Stimulated activated CD8-positive, alpha-beta memory T cell treated with anti-CD3 and anti-CD28 coated beads, Interleukin-4, amount 100 ng/mL, for 1 hour (primary cell): ENCODE results near the gene KRTAP4-1.
"Not testable (repeated sequence)": the region's sequence is repeated elsewhere in the genome, so short reads cannot be mapped to it uniquely, and the experiment has no call there.

ENCODE experiments used
- DNase-seq, 2 donors: peaks; one replicate each; pipeline ENCODE4 v3.0.0-alpha.2; 2020; ENCODE audit warnings: low read depth in 2 of 2, low spot score in 1 of 2

Gene KRTAP4-1

DNA sequence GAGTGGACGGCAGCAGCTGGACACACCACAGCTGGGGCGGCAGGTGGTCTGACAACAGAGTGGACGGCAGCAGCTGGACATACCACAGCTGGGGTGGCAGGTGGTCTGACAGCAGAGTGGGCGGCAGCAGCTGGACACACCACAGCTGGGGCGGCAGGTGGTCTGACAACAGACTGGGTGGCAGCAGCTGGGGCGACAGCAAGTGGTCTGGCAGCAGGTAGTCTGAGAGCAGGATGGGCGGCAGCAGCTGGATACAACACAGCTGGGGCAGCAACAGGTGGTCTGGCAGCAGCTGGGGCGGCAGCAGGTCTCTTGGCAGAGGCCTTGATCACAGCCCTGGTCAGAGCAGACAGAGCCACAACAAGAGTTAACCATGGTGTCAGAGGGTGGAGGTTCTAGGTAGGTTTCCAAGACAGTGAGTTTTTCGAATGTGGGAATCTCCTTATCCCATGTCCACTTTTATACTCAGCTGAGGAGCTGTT lies at the start of gene KRTAP4-1:
KRTAP4-1 (minus strand) TSS at position 432 of the 482 bp plus-strand sequence; CDS start at position 375, 57 bp downstream.
- no peak for DNase-seq

- not testable (repeated sequence) for DNase-seq
Observed at GRCh38 chr17:41232399-41233105, 47.8 kb upstream of the KRTAP4-1 start, which contains the start of gene KRTAP9-3. Gene KRTAP9-3, plus strand, starts transcription at chr17:41232449. Its CDS starts 53 bp downstream, at chr17:41232502.

DNA sequence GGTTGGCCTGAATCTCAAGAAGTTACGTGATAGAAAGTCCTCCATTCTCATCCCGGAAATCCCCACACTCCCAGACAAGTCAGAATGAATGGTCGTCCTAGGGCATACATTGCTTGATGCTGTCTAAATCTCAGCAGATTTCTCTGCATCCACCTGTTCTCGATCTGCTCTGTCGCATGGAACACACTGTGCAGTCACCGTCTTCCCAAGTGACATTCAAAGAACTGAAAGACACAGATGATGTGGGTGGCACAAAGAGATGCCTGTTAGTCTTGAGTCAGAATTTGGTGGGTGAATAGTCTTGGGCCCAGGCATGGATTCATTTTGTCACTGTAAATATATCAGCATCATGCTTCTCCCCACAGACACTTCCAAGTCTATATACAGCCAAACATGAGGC lies 47.0 kb upstream of the KRTAP4-1 start:
- DNase-seq = no peak

- DNase-seq = no peak
Observed at GRCh38 chr17:41230094-41230493, 45.4 kb upstream of the KRTAP4-1 start.

- not testable (repeated sequence) for DNase-seq
Observed at GRCh38 chr17:41226598-41227095, 41.9 kb upstream of the KRTAP4-1 start, which contains the start of gene KRTAP9-2. Gene KRTAP9-2, plus strand, starts transcription at chr17:41226648. Its CDS starts 7 bp downstream, at chr17:41226655.

GRCh38 chr17:41226051-41226450 lies 41.3 kb upstream of the KRTAP4-1 start:
- no peak for DNase-seq

DNA sequence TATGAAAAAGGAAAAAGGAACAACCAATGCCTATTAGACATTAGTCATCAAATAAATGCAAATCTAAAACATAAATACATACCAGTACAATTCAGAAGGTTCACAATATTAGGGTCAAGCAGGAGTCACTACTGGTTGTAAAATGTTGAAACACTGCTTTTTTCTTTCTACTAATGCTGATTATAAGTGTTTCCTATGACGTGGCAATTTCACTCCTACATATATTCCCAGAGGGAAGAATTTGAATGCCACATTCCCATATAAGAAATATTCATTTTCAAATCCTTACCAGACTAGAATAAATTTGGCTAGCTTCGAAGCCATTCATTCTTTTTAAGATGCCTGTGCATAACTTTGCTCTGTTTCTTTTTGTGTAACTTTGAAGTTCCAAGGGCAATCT lies 39.1 kb upstream of the KRTAP4-1 start:
- DNase-seq = no peak

- no peak for DNase-seq
Observed at GRCh38 chr17:41215681-41216080, 31.0 kb upstream of the KRTAP4-1 start.

- DNase-seq = no peak
Observed at GRCh38 chr17:41212524-41213169, 27.9 kb upstream of the KRTAP4-1 start.

- DNase-seq = no peak
Observed at GRCh38 chr17:41211845-41212466, 27.2 kb upstream of the KRTAP4-1 start.

- DNase-seq = no peak
Observed at GRCh38 chr17:41199421-41200078, 14.8 kb upstream of the KRTAP4-1 start.

GRCh38 chr17:41196068-41196467 lies 11.4 kb upstream of the KRTAP4-1 start:
- no peak for DNase-seq

DNA sequence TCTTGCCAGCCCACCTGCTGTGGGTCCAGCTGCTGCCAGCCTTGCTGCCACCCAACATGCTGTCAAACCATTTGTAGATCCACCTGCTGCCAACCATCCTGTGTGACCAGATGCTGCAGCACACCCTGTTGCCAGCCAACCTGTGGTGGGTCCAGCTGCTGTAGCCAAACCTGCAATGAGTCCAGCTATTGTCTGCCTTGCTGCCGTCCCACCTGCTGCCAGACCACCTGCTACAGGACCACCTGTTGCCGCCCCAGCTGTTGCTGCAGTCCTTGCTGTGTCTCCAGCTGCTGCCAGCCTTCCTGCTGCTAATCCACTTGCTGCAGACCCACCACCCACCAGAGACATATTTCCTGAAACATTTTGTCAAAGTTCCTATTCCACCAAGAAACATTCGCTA lies 5.6 kb upstream of the KRTAP4-1 start:
- no peak for DNase-seq

DNA sequence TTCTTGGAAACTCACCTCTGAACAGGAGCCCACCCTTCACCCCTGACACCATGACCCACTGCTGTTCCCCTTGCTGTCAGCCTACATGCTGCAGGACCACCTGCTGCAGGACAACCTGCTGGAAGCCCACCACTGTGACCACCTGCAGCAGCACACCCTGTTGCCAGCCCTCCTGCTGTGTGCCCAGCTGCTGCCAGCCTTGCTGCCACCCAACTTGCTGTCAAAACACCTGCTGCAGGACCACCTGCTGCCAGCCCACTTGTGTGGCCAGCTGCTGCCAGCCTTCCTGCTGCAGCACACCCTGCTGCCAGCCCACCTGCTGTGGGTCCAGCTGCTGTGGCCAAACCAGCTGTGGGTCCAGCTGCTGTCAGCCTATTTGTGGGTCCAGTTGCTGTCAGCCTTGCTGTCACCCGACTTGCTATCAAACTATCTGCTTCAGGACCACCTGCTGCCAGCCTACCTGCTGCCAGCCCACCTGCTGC lies 5.2 kb upstream of the KRTAP4-1 start, which contains the start of gene KRTAP9-1:
KRTAP9-1 (plus strand) TSS at position 51 of the 482 bp plus-strand sequence; CDS start at position 51, 0 bp downstream.
- not testable (repeated sequence) for DNase-seq

DNA sequence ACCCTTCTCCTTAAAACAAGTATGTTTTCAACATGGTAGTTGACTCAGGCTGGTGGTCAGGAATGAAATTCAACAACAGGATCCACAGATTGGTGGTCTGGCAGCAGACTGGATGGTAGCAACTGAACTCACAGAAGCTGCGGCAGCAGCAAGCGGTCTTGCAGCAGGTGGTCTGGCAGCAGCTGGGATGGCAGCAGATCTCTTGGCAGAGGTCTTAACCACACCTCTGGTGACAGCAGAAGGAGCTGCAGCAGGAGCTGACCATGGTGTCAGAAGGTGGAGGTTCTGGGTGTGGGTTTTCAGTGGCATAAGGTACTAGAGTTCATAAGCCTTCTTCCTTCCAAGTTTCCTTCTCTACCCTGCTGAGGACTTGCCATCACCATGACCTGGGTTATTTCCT lies 2.2 kb upstream of the KRTAP4-1 start:
- no peak for DNase-seq

DNA sequence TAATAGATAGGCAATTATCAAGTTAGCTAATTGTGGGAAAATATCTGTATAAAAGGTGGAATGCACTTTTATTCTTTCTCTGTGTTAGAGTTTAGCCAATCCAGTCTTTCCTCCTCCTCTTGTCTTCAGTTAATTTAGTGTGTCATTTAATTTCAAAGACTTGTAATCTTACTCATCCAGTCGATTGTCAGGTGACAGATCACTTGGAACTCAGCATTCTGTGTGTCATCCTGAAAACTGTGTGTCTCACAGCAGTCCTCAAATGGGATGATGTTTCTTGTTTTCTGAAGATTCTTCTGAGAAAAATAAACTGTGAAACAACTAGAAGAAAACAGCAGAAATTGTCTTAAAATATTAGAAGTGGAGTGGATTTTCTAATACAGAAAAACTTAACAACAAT lies 290 bp upstream of the KRTAP4-1 start:
- no peak for DNase-seq

- DNase-seq = no peak
Observed at GRCh38 chr17:41178843-41179616, 5.7 kb downstream of the KRTAP4-1 start.

- no peak for DNase-seq
Observed at GRCh38 chr17:41178341-41178740, 6.4 kb downstream of the KRTAP4-1 start.

DNA sequence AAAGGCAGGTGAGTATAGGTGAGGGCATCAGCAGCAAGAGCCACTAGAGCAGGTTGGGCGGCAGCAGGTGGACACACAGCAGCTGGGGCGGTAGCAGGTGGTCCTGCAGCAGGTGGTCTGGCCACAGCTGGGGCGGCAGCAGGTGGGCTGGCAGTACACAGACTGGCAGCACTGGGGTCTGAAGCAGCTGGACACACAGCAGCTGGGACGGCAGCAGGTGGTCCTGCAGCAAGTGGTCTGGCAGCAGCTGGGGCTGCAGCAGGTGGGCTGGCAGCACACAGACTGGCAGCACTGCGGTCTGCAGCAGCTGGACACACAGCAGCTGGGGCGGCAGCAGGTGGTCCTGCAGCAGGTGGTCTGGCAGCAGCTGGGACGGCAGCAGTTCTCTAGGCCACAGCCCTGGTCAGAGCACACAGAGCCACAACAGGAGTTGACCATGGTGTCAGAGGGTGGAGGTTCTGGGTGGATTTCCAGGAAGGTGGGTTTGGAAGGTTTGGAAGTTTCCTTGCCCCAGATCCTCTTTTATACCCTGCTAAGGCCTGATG lies 6.9 kb downstream of the KRTAP4-1 start, which contains the start of gene KRTAP4-2:
KRTAP4-2 (minus strand) TSS at position 495 of the 545 bp plus-strand sequence; CDS start at position 438, 57 bp downstream.
- DNase-seq = no peak
